NCI-H146 treated with DMSO at 0.1 percent for 48 hours (cell line): ENCODE data around the gene ABHD17C.
A peak's percentile ranks its signal among the peaks of the same experiment; 100 is the strongest.

Source experiments
- DNase-seq: peaks from one replicate; lab custom pipeline; 2025; ENCODE audit not compliant: unreplicated experiment; lab: John Stamatoyannopoulos, UW

Gene ABHD17C

DNA sequence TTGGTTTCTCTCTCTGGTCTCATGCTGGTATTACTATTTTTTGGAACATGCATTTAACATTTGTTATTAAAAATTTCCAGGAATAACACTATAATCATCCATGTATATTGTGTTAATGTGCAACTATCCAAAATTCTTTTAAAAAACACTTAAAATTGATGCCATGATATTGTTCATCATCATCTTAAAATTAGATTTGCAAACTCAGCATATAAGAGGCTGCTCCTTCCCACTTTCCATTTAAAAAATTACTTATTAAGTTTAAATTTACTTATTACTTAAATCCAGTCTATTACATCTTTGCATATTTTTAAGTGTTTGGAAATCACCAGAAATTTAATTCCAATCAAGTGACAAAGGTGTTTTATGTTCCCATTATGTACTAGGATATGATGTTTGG lies 5.8 kb upstream of the ABHD17C start:
- DNase-seq: no peak

DNA sequence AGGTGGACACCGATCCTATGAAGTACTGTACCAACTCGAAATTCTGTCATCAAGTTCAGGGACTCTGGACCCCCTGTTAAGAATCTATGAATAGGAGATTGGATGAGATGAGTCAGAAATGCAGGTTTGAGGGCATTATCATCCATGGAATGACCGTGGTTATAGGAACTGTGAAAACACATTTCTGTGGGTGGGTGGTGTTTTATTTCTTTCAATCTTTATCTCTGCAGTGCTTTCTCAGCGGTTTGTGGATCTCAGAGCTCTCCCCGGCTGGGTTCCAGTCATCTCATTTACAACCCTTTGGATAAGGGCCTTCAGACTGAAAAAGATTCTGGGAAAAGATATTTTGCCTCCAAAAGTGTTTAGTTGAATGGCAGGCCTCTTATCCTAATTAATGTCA lies 5.4 kb upstream of the ABHD17C start:
- no peak for DNase-seq

DNA sequence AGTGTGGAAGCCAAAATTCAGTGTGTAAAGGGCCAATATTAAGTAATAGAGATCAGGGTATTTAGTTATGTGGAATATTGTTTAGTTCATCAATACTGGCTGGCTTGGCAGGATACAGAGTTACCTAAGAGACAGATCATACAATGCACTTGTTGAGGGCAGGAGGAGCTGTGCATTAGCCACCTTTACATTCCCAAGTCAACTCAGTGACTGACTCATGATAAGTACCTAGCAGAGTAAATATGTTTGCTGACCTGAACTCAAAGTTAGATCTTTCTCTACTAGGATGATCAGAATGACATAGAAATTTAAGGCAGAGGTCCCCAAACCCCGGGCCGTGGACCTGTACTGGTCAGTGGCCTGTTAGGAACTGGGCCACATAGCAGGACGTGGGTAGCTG lies 3.5 kb upstream of the ABHD17C start:
- DNase-seq: no peak

DNA sequence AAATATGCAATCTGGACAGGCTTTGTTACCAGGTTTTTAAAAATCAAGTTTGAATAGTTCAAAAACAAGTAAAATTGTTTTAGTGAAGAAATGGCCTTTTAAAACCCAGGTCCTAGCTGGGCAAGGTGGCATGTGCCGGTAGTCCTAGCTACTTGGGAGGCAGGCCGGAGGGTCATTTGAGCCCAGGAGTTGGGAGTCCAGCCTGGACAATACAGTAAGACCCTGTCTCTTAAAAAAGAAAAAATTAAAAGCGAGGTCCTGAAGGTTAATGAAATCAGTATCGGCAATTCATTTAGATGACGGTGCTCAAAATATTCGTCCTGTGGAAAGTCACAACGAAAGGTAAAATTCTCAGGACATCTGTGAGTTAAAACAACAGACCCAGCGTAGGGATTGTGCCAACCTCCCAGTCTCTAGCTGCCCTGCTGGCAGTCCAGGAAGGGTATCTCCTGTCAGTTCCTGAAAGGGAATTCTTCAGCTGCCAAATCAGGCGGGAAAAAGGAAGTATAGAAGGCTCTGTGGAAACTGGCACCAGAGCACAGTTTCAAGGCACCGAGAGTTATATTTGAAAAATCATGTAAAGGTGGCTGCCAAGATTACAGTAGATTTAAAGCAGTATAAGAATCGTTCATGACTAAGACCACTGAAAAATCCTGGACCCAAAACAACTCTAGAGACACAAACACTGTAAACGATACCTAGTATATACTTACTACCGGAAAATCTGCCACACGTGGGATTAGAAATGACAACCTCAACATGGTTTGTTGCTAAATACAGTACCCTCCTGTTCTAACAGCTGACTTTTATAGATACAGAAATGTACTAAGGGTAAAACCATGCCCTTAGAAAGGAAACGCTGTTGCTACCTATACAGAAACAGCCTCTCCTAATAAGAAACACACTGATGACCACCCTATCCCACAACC lies 1.2 kb upstream of the ABHD17C start:
- no peak for DNase-seq

DNA sequence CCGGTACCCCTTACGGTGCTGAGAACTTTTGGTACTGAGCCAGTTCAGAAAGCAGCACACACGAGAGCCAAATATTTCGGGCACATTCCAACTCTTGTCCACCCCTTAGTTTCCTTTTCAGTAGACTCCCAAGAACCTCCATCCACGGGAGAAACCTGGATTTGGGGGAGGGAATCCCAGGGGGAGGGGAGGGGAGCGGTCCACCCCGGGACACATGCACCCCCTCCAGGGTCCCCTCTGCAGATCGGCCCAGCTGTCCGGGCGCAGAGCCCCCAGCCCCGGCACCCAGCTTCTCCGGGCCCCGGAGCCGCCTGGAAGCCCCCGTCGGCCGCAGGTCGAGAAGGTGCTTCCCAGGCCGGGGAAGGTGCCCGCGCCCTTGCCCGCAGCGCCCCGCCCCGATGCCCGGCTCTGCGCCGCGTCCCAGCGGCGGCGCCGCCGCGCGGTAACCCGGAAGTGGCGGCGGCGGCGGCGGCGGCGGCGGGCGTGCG lies 455 bp upstream of the ABHD17C start:
- no peak for DNase-seq

DNA sequence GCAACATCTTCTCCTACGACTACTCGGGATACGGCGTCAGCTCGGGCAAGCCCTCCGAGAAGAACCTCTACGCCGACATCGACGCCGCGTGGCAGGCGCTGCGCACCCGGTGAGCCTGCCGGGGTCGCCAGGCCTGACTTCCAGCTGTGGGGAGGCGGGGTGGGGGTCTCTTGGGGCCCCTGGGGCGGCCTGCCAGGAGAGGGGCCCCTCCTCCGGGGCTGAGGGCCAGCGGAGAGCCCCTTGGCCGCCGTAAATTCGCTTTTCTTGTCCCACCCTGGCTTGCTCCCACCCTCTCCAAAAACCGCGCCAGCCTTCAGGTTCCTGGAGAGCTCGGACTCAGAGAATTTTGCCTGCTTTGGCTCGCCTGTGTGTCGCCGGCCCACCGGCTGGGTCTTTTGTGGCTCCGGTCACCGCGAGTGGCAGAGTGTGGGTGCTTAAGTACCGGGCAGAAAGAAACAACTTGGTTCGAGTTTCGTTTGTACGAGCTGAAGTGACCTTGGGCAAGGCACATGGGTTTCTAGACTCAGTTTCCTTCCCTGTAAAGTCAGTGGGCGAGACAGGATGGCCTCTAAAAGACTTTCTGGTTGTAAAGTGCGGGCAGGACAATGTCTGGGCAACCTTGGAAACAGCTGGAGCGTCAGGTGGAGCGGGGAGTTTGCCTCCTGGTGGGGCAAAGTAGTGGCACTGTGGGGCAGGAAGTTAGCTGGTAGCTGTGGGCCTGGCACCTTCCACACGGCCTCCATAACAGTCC lies 976 bp downstream of the ABHD17C start:
- no peak for DNase-seq

DNA sequence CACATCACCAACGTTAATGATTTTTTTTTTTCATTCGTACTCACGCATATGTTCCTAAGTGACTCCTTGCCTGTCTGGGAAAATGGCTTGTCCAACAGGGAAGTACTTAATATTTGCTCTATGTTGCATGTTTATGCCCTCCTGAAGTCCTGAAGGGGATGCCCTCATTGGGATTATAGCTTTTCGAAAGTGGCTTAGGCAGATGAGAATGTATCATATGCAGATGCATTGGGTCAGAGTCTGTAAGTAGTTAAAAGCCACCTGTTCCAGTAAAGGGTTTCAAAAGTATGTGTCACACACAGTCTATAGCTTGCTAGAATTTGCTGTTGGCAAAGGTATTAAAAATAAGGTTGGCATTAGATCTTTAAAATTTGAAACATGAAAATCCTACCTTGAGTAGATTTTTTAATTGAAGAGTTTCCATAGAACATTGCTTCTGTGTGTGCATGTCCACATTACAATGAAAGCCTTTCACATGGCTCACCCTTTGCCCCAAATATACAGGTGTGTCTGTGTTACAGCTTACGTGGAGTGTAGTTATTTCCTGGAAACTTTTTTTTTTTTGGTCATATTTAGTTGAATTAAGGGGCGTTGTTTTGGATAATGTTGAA lies 2.1 kb downstream of the ABHD17C start:
- DNase-seq: no peak

DNA sequence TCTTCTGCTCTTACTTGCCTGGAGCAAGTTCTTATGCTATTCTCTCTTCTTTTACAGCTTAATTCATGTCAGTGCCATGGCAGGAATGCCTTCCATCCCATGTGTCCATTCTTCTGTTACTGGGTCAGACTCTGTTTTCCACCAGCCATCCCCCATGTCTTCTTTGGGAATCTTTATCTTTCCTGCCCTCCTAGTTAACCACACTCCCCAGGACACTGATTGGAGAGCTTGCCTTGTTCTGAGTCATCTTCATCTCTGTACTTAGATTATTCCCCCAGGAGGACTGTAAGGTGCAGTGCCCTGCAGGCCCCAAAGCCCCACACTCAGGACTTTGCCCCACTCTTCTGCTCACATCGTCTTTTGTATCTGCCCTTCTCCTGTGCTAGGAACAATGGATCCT lies 3.6 kb downstream of the ABHD17C start:
- no peak for DNase-seq

DNA sequence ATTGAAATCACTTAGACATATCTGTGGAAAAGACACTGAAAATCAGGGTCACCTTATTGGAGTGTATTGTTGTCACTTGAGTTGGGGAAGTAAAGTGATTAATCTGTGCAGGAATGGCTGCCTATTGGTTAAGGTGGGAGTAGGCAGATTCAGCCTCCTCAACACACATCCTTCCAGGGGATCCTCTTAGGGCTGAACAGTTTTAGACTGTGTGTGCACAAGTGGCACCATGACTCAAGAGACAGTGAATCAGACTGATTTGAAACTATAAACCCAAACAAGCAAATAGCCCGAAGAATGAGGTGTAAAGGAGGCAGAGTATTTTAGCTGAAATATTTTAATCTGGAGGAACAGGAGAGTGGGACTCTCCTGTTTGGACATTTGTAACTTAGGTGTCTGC lies 4.9 kb downstream of the ABHD17C start:
- DNase-seq: no peak

DNA sequence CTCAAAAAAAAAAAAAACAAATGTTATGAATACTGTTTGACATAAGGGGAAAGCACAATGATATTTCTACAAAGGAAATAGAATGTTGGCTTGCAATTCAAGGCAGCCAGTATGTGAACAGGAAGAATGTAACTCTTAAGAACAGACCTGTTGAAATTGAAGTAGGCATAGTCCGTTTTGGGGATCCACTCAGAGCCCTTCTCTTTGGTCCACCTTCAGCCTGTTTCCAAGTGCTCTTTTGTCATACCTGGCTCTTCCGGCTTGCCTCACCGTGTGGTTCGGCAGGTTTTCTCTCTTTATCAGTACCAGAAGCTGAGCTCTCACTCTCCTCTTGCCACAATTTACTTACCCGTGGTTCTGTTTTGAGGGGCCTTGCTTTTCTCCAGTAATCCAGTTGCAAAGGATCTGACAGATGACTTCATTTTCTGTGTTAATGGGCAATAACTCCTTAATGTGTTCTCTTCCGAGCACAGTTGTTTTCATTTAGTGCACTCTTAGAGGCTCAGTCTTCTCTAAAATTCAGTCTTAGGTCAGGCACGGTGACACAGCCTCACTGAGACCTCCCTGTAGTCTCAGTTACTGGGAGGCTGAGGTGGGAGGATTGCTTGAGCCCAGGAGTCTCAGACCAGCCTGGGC lies 6.7 kb downstream of the ABHD17C start:
- DNase-seq: no peak

DNA sequence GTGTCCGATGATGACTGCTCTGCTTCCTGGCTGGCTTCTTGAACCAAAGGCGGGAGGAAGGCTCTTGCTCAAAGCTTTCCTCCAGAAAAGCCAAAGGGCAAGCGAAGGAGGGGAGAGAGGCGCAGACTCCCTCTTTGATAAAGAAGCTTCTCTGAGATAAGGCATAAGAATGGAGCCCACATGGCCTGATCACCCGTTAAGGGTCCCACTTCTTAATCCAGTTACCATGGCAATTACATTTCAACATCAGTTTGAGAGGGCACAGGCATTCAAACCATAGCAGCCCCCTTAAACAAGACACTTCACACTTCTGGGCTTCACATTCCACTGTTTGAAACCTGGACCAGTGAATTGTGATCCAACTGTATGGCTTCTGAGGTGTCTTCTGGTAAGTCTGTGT lies 8.0 kb downstream of the ABHD17C start:
- no peak for DNase-seq

DNA sequence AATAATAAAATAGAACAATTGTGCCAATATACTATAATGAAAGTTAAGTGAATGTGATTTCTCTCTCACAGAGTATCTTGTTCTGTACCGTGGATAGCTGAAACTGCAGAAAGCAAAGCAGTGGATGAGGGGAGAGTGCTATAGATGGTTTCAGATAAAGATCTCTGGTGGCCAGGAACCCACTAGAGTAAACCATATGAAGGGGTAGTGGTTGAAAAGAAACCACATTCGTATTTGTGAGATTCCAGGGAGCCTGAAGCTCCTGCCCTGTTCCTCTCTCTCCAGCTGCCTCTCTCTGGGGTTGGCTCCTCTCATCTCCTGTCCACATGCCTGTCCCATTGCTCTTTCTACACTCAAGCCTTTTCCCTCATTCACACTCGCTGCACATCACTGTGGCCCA lies 8.9 kb downstream of the ABHD17C start:
- DNase-seq: no peak

DNA sequence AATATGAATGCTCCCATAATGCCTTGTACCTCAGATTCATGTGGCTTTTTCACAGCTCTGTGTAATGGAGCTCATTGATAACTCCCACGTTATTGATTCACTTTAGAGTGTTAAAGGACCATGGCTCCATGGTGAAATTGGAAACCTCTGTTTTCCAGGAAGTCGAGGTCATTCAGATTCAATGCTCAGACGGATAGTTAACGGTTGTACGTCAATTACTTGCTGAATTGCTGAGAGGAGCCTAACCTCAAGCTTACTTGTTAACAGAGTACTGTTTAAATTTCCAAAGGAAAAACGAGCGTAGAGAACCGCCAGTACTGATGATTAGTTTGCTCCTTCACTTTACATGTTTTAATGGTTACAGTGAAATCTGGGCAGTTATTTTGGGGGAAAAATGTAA lies 11.1 kb downstream of the ABHD17C start:
- DNase-seq: peak; percentile 20

DNA sequence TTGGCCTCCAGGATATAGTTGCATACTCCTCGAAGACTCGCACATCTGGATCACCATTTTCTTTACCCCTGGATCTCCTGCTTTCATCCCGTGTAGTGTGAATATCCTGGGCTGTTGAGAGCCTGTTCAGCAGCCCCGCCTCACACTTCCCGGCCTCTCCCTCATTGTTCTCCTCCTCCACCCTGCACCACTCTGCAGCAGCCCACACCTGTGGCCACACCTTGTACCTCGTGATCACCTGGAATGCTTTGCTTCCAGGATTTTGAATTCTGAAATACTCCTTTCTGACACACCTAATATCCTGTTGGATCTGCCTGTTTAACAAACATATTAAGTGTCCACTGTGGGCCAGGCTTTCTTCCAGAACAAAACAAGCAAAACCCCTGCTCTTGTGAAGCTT lies 14.4 kb downstream of the ABHD17C start:
- no peak for DNase-seq

DNA sequence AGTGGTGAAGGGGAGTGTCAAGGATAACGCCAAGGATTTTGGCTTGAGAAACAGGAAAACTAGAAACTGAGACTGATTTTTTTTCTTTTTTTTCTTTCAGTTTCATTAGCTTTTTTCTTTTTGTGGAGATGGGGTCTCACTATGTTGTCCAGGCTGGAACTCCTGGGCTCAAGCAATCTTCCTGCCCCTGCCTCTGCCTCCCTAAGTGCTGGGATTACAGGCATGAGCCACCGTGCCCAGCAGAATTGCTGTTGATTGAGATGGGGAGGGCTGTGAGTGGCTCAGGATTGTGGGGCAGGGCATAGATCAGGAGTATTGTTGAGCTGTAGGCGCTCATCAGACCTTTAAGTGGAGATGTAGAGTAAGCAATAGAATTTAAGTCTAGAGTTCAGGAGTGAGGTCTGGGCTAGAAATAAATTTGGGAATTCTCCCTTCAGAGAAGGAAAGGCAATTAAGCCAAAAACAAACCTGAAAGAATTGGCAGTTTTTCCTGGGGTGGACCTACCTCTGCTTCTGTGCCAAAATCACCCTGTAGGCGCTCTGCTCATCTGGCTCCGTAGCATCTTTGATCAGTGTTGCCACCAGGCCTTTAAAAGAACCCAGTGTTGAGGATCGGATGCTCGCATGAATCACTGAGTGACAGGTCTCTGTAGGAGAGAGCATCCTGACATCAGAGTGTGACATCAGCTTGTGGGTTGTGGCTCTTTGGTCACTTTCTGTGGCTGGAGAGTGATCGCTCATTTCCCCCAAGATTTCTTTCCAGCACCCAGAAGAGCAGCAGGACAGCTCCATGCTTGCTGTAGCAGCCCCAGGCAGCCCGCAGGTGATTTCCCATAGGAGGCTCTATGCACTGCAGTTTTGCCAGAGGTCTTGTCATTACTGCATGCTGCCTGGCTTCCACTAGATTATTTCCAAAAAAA lies 15.8 kb downstream of the ABHD17C start:
- no peak for DNase-seq

DNA sequence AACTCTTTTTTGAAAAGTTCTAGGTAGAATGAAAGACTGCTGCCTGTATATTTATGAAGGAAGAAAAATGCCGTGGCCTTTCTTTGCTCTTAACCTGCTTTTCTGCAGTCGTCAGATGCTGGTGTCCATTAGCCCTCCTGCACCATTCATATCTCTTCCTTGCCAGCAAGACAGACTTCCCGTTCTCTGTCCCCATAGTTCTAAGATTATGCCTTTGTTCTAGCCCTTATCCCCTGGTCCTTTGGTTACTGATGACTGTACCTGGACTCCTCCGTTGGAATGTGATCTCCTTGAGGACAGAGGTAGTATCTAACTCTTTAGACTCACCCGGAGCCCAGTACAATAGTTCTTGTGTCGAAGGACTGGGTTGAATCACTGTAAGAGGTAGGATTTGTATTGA lies 16.8 kb downstream of the ABHD17C start:
- no peak for DNase-seq

DNA sequence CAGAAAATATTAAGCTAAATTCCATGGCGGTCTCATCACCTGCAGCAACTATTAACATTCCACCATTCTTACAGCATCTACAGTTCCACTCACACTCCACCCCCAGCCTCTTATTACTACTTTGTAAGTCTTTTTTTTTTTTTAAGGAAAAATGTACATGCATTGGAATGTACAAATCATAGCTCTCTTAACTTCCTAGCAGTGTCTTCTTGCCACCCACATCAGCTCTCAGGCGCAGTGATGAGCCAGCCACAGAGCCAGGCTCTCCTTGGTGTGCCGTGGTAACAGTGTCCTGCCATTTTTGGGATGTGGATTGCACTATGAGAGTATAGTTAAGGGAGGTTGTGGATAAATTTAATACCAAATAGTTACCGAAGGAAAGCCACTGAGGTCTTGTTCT lies 17.8 kb downstream of the ABHD17C start:
- no peak for DNase-seq

DNA sequence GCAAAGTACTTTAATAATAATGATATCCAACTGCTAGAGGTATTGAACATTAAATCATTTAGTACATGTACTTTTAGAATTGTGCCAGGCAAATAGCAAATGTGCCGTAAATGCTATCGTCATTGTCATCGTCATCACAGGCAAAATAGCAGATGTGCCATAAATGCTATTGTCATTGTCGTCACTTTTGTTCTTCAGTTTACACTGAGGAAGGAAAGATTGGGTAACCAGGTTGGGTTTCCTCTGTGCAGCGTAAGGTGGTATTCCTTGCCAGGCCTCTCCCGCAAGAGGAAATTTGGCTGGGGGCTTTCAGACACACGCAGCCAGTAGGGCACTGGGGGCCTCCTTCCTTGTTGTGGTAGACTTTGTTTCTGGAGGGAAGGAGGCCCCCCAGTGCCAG lies 26.4 kb downstream of the ABHD17C start:
- no peak for DNase-seq

DNA sequence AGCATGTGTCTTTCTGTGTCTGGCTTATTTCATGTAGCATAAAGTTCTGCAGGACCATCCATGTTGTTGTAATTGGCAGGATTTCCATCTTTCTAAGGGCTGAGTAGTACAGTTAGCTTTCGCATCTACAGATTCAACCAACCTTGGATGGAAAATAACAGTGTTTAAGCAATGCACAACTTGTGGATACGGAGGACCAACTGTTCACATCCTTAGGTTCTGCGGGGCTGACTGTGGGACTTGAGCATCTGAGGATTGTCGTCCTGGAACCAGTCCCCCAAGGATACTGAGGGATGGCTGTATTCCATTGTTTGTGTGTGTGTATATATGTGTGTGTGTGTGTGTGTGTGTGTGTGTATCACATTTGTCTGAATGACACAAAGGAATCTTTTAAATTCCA lies 27.7 kb downstream of the ABHD17C start:
- no peak for DNase-seq

DNA sequence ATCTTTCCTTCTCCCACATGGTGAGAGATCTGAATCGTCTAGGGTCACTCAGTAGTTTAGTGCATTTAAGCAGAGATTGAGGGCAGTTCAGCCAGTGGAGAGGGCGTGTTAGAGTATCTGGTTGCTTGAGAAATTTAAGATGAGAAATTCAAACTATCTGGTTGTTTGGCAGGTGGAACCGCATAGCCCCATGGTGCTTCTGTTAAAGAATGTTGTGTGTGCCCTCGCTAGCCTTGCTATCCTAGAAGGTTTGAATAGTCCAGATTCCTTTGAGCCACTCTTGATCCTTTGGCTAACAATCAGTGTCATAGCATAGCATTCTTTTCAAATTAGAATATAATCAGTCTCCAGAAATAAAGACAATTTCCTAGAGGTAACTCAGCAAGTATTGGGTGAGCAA lies 32.1 kb downstream of the ABHD17C start:
- DNase-seq: no peak
